HG03045 (cell line): ENCODE measurements around the gene BAIAP3.

Experiments used
- ATAC-seq: cut with Tn5 transposase; IDR thresholded peaks from one replicate; pipeline ENCODE4 v1.9.1; 2021; ENCODE audit warnings: mild to moderate bottlenecking, moderate library complexity; ENCODE audit not compliant: unreplicated experiment

BAIAP3 gene

DNA sequence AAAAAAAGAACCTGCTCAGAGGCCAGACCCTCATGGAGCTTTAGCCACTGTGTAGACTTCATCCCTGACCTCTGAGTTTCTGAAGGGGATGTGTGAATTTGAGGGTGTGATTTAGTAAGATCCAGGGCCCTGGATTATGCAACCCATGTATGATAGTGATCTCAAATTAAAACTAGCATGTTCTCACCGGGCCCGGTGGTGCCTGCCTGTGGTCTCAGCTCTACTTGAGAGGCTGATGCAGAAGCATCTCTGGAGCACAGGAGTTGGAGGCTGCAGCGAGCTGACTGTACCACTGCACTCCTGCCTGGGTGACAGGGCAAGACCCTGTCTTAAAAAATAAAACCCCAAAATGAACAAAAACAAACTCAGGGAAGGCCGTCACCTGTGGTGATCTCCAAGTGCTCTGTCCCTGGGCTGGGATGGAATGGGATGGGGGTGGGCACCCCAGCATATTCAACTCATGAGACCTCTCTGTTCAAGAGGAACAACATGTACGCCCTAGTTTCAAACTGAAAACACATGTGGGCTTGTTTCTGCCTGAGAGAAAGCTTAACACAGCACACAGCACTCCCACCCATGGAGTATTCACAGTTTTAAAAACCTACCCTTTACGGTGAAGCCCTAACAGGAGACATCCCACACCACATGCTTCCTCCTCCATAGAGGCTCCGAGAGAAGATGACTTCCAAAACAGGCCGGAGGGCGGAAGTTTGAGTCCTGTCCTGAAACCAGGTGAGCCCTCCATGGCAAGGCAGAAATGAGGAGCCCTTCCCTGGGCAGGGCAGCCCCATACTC lies 48.4 kb downstream of the BAIAP3 start:
- ATAC-seq: no peak

DNA sequence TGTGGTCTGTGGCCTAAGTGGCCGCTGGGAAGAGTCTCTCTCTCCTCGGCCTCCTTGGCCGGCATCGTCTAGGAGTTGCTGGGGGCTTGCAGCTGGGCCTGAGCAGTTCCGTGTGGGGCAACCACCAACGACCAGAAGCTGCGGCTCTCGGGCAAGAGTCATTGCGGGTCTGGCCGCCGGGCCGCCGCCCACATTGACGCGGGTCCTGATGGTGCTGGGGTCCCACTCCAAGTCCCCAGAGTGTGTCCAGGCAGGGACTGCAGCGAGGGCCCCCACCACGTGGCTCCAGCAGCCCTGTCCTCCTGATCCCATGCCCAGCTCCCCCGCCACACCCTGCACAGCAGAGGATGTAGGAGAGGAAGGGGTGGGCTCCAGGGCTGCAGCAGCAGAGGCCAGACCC lies 50.1 kb downstream of the BAIAP3 start:
- ATAC-seq: no peak

DNA sequence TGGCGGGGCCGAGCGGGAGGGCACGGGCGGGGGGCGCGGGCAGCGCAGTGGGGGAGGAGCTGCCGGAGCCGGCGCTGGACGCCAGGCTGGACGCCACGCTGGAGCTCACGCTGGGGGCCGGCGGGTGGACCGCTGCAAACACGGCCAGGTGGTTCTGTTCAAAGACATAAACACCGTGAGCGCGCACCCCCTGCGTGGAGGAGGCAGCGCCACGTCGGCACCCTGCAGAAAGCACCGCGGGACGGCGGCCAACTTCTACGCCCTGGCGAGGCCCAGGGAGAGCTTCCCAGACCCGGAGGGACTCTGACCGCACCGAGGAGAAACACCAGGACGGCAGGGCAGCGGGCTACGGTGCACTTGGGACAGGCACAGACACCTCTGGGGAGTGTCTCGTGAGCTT lies 51.8 kb downstream of the BAIAP3 start:
- no peak for ATAC-seq

DNA sequence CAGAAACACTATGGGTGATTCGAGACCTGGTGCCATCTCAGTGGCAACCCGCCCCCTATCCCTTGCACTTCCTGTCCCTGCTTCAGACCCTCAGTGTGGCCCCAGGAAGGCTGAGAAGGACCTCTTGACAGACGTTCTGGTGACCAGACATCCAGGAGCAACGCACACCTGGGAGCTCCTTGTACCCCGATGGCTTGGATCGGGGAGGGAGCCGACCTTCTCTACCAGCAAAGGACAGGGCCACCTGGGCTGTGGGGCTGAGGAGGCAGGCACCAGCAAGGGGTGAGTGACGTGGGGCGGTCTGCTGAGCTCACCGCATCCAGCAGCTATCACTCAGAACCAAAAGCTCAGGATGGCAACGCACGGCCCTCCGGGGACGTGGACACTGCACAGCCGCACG lies 53.9 kb downstream of the BAIAP3 start:
- no peak for ATAC-seq

DNA sequence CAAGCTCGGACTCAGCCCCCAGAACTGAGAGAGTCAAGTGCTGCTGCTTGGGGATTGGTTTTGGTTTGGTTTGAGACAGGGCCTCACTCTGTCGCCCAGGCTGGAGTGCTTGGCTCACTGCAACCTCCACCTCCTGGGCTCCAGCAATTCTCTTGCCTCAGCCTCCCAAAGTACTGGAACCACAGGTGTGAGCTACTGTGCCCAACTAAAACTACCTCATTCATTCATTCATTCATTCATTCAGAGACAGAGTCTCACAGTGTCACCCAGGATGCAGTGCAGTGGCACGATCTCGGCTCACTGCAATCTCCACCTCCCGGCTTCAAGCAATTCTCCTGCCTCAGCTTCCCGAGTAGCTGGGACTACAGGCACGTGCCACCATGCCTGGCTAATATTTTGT lies 56.3 kb downstream of the BAIAP3 start:
- no peak for ATAC-seq

DNA sequence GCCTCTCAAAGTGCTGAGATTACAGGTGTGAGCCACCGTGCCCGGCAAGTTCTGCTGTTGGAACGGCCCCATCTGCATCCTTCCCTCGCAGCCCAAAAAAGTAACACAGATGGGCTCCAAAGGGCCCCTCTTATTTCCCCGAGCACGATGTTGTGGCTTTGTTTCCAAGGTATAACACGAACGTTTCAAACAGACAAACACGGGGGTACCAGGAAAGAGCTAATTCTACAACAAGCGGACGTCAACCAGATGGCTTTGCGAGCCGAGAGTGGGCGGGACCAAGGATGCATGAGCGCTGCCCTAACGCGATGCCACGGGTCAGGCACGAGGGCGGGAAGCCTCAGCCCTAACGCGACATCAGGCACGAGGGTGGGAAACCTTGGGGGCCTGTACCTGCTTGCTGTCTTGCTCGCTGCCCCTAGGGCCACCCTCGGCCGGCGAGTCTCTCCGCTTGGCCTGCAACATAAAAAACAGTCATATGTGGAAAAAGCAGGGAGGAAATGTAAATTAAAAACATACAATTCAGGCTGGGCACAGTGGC lies 56.9 kb downstream of the BAIAP3 start:
- no peak for ATAC-seq

DNA sequence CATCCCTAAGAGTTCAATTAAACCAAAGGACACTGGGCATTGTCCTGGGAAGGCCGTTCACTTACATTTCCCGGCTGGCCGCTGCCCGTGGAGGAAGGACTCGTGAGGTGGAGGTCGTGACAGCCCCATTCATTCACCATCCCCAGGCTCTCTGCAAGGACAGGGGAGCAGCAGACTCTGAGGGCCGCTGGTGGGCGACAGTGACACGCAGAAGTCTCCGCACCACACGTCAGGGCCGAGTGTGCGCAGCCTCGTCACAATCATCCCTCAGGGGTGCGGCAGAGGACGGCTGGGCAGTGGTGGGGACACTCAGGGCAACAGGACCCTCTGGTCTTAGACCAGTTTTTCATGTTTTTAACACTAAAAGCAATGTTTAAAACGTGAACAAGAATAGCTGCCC lies 59.4 kb downstream of the BAIAP3 start:
- ATAC-seq: no peak

DNA sequence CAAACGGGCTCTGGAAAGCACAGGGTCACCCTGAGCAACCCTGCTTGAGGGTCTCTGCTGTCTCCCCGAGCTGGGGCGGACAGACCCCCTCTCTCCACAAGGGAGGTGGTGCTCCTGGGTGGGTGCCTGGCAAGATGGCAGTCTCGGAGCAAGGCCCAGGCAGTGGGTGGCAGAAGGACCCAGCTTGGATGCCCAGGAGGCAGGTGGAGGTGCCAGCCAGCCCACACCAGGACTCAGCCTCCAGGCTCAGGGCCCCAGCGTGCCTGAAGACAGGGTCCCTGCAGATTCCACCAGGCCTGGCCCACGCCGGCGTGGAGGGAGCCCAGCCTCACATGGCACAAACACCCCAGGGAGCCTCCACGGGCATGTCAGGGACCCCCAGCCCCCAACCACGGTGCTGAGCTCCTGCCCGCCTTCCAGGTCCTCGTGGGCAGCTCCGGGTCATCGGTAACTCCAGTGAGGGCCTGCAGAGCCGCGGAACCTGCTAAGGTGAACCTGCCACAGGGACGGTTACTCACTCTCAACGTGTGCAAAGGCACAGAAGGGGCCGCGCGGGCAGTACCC lies 60.2 kb downstream of the BAIAP3 start:
- no peak for ATAC-seq

DNA sequence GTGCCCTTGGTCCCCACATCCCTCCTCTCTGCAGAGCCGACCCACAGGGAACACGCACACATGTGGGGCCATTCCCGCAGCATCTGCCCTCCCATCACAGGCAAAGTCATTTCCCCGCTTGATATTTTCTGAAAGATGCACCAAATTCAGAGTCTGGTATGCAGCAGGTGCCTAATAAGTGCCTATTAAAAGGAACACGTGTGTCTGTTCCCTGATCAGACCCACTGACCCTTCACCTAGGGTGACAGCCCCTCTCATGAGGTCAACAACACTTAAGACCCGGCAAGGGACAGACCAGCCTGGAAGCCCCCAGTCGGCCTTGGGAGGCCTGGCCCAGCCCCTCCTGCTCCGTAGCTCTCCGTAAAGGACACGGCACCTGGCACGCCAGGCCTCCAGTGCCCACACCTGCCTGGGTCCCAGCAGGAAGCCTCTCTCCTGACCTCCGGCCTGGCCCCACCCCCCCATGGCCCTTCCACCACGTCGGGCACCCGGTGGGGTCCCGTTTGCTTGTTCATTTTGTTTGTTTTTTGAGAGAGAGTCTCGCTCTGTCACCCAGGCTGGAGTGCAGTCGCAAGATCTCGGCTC lies 61.0 kb downstream of the BAIAP3 start:
- no peak for ATAC-seq

DNA sequence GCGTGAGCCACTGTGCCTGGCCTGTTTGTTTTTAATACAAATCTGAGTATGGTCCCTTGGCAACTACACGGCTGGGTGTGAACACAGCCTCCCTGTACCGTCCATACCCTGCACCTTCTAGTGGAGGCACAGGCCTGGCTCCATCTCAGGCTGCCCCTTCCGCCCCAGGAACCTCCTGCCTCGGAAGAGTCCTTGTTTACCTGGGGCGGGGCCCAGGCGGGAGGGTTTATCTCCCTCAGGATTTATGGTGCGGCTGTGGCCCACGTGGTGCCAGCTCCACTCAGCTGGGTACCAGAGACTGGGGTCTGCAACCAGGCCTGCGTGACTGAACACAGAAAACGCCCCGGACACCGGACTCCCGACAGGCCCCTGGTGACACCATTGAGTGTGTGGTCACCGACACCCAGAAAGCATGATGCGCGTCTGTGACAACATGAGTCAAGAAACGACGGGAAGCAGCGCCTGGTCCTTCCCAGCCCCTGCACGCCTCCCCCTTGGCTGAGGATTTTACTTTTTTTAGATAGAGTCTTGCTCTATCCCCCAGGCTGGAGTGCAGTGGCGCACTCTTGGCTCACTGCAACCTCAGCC lies 62.1 kb downstream of the BAIAP3 start:
- ATAC-seq: no peak

DNA sequence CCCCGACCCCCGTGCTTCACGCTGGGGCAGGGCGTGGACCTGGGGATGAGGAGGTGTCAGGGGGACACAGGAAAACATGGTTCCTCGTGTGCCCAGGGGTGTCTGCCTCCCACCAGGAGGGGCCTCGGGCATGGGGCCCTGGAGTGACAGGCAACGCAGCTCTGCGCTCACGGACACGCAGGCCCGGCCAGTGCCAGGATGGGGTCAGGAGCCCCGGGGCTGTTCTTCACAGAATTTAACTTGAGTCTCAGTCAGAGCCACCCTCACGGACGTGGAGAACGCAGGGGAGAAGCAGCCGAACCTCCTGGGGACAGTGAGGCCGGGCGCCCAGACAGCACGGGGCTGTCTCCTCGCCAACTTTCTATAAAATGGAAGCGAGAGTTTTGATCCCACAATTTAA lies 64.3 kb downstream of the BAIAP3 start:
- ATAC-seq: no peak

DNA sequence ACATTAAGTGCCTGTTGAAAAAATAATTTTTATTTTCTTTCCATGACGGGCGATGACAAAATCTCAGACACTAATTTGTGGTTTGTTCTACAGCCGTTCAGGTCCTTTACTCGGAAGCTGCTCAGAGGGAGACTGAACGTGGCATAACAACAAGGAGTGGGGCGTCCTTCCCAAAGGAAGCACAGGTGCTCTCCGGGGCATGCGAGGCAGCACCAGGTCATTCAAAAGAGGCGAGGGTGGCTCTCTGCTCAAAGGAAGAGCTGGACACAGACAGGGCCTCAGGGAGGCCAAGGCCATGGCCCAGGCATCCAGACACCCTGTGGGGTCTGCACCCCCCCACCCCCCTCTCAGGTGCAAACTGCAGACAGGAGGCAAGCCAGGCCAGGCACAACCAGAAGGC lies 64.9 kb downstream of the BAIAP3 start:
- ATAC-seq: no peak
